GM04503 (cell line): ENCODE data around the gene DNALI1.
"Not testable (repeated sequence)": the region's sequence is repeated elsewhere in the genome, so short reads cannot be mapped to it uniquely, and the experiment has no call there.

Source experiments
- DNase-seq: peaks from one replicate; pipeline ENCODE4 v3.0.0-alpha.2; 2012; ENCODE audit warnings: low read depth

The DNALI1 gene

GRCh38 chr1:37553927-37554808 lies 2.6 kb upstream of the DNALI1 start, which contains the start of gene SNIP1:
Gene SNIP1, minus strand, starts transcription at chr1:37554293. Its CDS starts 64 bp downstream, at chr1:37554229.
- DNase-seq = peak; percentile 70

GRCh38 chr1:37557402-37557801 lies 662 bp downstream of the DNALI1 start:
- no peak for DNase-seq

- DNase-seq = no peak
Measured at GRCh38 chr1:37558411-37558810, 1.7 kb downstream of the DNALI1 start.

- no peak for DNase-seq
Measured at GRCh38 chr1:37559080-37559479, 2.3 kb downstream of the DNALI1 start.

- DNase-seq = not testable (repeated sequence)
Measured at GRCh38 chr1:37559957-37560379, 3.2 kb downstream of the DNALI1 start.

- no peak for DNase-seq
Measured at GRCh38 chr1:37560401-37561132, 3.8 kb downstream of the DNALI1 start.

GRCh38 chr1:37561133-37562132 lies 4.7 kb downstream of the DNALI1 start:
- no peak for DNase-seq

GRCh38 chr1:37562984-37563383 lies 6.2 kb downstream of the DNALI1 start:
- no peak for DNase-seq

- DNase-seq = no peak
Measured at GRCh38 chr1:37564892-37565291, 8.2 kb downstream of the DNALI1 start.

GRCh38 chr1:37567023-37567422 lies 10.3 kb downstream of the DNALI1 start:
- no peak for DNase-seq

GRCh38 chr1:37570528-37571334 lies 14.0 kb downstream of the DNALI1 start:
- DNase-seq = no peak

- DNase-seq = peak; percentile 66
Measured at GRCh38 chr1:37574834-37575480, 18.2 kb downstream of the DNALI1 start.

- DNase-seq = no peak
Measured at GRCh38 chr1:37575692-37576091, 19.0 kb downstream of the DNALI1 start.

GRCh38 chr1:37584544-37584943 lies 27.8 kb downstream of the DNALI1 start:
- DNase-seq = not testable (repeated sequence)

- no peak for DNase-seq
Measured at GRCh38 chr1:37588939-37589338, 32.2 kb downstream of the DNALI1 start.

GRCh38 chr1:37593726-37594125 lies 37.0 kb downstream of the DNALI1 start:
- no peak for DNase-seq

- DNase-seq = peak; percentile 71
Measured at GRCh38 chr1:37595440-37596181, 38.9 kb downstream of the DNALI1 start, which contains the start of gene GNL2. Gene GNL2, minus strand, starts transcription at chr1:37595937. Its CDS starts 115 bp downstream, at chr1:37595822.

GRCh38 chr1:37596182-37596667 lies 39.5 kb downstream of the DNALI1 start:
- DNase-seq = no peak

GRCh38 chr1:37599940-37600339 lies 43.2 kb downstream of the DNALI1 start:
- DNase-seq = no peak
